HG02763 (cell line): ENCODE results near the gene TEAD4.

Source experiments
- ATAC-seq: cut with Tn5 transposase; IDR thresholded peaks from one replicate; pipeline ENCODE4 v1.9.1; 2021; ENCODE audit warnings: mild to moderate bottlenecking, moderate library complexity; ENCODE audit not compliant: unreplicated experiment

TEAD4 gene

DNA sequence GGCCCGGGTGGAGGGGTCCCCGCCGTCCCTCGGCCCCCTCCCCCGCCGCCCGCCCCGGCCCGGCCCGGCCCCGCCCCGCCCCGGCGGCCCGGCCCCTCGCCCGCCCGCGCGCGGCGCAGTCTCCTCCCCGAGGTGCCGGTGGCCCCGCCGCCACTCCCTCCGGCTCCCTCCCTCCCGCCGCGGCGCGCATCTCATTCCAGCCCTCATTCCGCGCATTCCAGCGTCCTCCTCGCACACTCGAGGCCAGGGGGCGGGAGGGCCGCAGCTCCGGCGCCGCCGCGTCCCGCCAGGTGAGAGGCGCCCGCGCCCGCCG, at the start of gene TEAD4:
Gene TEAD4 (plus strand): TSS at position 206 of the 313 bp plus-strand sequence.
- no peak for ATAC-seq

GRCh38 chr12:2912216-2912575, 47.0 kb upstream of the TEAD4 start:
- no peak for ATAC-seq

GRCh38 chr12:2919249-2919648, 39.9 kb upstream of the TEAD4 start:
- ATAC-seq: no peak

DNA sequence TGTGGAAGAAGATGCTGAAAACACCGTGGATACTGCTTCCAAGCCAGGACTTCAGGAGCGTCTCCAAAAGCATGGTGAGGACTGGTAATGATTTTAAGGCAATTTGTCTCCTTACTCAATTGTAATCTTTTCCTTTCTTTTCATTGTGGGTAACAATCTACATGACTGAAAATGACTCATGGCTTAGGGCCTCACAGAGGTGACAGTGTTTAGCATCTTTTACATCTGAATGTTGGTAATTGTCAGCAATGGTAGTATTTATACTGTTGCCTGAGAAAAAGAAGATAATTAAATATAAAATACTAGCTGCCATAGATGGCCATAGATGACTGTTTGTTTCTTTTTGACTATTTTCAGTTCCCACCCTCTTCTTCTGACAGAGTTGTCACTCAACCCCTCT, 36.9 kb upstream of the TEAD4 start:
- no peak for ATAC-seq

DNA sequence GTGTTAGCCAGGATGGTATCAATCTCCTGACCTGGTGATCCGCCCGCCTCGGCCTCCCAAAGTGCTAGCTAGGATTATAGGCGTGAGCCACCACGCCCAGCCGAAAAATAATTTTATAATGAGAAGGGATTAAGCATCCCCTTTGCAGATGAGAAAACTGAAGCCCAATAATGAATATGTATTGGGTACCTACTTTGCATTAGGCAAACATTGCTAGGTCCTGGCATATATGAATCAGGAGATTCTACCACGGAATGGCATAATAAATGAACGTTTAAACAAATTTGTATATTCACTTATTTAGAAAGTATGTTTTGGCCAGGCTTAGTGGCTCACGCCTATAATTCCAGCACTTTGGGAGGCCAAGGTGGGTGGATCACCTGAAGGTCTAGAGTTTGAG, 36.1 kb upstream of the TEAD4 start:
- ATAC-seq: no peak

DNA sequence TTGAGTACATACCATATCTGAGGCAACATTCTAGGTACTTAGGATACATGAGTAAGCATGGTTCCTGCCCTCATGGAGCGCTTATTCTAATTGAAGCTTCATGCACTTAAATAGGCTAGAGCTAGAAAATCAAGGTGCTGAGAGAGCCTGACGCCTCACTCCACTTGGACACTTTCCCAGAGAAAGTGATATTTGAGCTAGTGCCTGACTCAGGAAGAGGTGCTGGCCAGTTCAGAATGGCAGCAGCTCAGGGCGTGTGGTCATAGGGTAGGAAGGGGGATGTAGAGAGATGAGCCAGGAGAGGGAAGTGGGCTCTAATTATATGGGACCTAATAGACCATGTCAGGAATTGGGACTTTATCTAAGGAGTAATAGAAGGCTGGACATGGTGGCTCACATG, 35.2 kb upstream of the TEAD4 start:
- ATAC-seq: no peak

DNA sequence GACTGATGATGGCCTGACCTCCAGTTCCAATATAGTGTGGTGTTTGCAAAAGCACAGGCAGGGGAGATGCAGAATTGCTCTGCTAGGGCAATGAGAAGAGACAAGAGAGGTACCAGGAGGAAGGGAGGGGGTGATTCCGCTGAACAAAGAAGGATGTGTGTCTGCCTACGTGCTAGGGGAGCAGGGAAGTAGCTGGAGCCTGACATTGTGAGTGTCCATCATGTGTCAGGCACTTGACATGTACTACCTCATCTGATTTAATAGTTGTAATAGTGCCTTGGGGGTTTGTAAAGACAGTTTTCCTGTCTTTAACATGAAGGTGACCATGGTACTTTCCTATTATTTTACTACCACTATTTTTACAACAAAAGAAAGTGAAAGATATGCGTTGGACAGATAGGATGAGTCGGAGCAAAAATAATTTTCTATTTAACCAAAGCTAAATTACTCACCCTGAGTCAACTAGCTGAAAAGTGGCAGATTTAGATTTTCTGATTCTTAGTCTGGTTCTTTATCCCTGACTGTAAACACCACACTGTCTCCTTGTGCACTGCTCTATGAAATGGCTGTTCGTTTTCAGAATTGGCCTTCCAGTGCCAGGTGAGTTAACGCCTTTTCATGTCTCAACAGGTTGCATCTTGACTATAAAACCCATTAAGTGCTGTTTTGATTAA, 33.7 kb upstream of the TEAD4 start:
- ATAC-seq: no peak

- no peak for ATAC-seq
These were observed 28.3 kb upstream of the TEAD4 start for GRCh38 chr12:2930865-2931264.

DNA sequence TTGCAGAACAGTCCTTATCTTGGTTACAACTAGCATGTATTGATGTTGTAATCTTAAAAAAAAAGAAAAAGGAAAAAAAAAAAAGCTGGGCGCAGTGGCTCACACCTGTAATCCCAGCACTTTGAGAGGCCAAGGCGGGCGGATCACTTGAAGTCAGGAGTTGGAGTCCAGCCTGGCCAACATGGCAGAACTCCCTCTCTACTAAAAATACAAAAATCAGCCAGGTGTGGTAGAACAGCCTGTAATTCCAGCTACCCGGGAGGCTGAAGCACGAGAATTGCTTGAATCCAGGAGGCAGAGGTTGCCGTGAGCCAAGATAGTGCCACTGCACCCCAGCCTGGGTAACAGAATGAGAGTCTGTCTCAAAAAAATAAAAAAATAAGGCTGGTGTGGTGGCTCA, 25.6 kb upstream of the TEAD4 start:
- no peak for ATAC-seq

DNA sequence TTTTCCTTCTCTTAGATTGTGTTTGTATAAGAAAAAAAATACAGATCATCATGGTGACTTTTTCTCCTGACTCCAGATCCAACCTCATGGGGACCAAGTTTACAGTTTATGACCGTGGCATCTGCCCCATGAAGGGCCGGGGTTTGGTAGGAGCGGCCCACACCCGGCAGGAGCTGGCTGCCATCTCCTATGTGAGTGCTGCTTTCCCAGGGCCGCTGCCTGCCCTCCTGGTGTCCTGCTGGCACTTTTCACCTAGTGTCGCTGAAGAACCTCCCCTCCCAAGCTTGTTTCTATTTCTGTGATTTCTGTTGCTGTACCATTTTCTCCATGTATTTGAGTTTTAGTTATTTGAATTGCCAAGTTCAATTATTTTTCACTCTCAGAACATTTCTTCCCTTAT, 24.8 kb upstream of the TEAD4 start:
- ATAC-seq: no peak

DNA sequence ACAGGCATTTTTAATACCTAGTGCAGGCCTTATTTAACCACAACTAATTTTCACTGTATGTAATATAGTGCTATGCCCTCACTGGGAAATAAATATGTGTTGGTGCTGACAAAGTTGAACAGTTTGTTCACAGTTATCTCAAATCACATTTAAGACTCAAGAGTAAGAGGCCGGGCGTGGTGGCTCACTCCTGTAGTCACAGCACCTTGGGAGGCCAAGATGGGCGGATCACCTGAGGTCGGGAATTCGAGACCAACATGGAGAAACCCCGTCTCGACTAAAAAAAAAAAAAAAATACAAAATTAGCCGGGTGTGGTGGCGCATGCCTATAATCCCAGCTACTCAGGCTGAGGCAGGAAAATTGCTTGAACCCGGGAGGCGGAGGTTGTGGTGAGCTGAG, 22.9 kb upstream of the TEAD4 start:
- ATAC-seq: no peak

- ATAC-seq: no peak
These were observed 21.7 kb upstream of the TEAD4 start for GRCh38 chr12:2937500-2937899.

DNA sequence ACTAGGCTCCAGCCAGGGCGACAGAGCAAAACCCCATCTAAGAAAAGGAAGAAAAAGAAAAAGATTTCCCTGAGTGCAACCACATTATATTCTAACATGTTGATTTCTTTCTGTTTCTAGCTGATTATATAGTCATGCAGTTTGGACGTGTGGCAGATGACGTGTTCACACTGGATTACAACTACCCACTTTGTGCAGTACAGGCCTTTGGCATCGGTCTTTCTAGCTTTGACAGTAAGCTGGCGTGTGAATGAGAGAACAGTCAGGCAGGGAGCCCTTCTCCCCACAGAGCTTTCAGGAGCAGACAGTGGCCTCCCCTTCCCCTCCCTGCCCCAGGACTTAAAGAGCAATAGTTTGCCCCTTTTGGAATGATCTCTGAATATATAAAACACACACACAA, 20.0 kb upstream of the TEAD4 start:
- ATAC-seq: no peak

GRCh38 chr12:2940564-2940963, 18.6 kb upstream of the TEAD4 start:
- ATAC-seq: no peak

DNA sequence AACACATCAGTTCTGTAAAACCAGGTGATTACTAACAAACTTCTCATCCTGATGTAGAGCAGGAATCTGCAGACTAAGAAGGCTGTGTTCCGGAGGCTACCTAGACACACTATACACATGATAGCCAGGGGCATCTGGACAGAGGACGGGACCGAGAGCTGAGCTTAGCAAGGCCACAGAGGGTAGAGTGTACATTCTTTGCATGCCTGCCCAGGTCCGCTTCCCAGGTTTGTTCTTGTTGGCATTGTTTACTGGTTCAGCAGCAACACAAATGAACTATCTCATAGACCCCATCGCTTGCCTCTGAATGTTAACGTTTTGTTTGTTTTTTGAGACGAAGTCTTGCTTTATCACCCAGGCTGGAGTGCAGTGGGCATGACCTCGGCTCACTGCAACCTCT, 17.7 kb upstream of the TEAD4 start:
- ATAC-seq: no peak

DNA sequence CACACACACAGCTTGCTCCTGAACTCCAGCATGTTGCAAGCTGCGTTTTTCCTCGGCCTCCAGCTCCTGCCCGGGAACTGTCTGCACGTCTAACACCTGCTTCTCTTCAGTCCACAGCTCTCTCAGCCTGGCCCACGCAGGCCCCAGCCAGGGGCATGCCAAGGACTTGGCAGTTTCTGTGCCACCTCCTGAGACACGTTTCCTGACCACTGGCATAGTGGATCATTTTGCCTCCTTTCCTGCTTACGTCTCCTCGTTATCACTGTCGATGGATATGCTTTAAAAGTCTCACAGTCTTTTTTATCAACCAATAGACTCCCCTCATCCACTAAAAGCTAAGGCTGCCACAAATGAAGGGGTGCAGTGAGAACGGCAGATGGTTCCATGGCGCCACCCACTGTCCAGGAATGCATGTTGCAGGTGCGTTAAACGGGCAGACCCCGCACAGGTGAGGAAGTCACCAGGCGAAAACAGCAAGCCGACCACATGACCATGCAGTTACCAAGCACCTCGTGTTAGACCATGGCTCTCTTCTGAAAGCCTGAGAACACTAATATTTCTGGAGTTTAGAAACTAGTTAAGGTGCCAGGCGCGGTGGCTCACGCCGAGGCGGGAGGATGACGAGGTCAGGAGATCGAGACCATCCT, 14.7 kb upstream of the TEAD4 start:
- no peak for ATAC-seq

- ATAC-seq: no peak
These were observed 9.8 kb upstream of the TEAD4 start for GRCh38 chr12:2949411-2949810.

DNA sequence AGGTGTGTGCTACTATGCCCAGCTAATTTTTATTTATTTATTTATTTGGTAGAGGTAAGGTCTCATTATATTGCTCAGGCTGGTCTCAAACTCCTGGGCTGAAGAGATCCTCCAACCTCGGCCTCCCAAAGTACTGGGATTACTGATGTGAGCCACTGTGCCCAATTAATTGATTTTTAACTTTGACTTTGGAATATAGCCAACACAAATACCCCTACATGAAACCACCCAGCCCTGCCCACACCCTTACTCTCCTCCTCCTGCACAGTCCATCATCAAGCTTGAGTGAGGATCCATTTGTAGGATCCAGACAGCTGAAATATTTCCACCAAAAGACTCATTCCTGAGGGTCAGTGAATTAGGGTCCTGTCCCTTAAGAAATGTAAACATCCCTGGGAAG, 3.3 kb upstream of the TEAD4 start:
- ATAC-seq: no peak

- ATAC-seq: no peak
These were observed 1.3 kb upstream of the TEAD4 start for GRCh38 chr12:2957816-2958431.

- ATAC-seq: no peak
These were observed 585 bp upstream of the TEAD4 start for GRCh38 chr12:2958432-2959191.

GRCh38 chr12:2959505-2960389, 550 bp downstream of the TEAD4 start:
- ATAC-seq: no peak
